Gastrocnemius medialis (tissue), 4 donors: ENCODE measurements around the gene TRABD2A. TPM values are rescaled to one million over a fixed set of nuclear protein-coding genes. Genes with fewer than 3 reads are reported as not detected.

Experiments
- ATAC-seq, 2 donors: fragments of 150-250 bp; one replicate each; pipeline ENCODE4 v1.9.1; 2016
- DNase-seq, 2 donors: peaks; one replicate each; pipeline ENCODE4 v3.0.0-alpha.2; 2019
- H3K27ac ChIP-seq, 4 donors: fragments of 200-600 bp; sonication (generic); 1 replicate in 1 of 4; 2 replicates in 3 of 4; pipeline ENCODE4 v1.5.1; 2016 to 2018; ENCODE audit warnings: mild to moderate bottlenecking in 2 of 4, moderate library complexity in 1 of 4
- H3K27me3 ChIP-seq, 3 donors: fragments of 200-600 bp; sonication (generic) in 2 of 3; 1 replicate in 1 of 3; 2 replicates in 2 of 3; pipeline versions ENCODE4 v1.5.1 to v1.6.0; 2016 to 2019; ENCODE audit warnings: mild to moderate bottlenecking in 1 of 3, moderate library complexity in 1 of 3
- H3K36me3 ChIP-seq, 2 donors: fragments of 200-600 bp; sonication (generic) in 1 of 2; one replicate each; pipeline ENCODE4 v1.5.1; 2017 to 2018
- H3K4me1 ChIP-seq, 2 donors: fragments of 200-600 bp; sonication (generic) in 1 of 2; one replicate each; pipeline ENCODE4 v1.5.1; 2016 to 2017; ENCODE audit warnings: mild to moderate bottlenecking in 2 of 2
- H3K4me3 ChIP-seq, 4 donors: fragments of 200-600 bp; sonication (generic) in 3 of 4; 1 replicate in 1 of 4; 2 replicates in 3 of 4; pipeline ENCODE4 v1.5.1; 2016 to 2019; ENCODE audit warnings: mild to moderate bottlenecking in 2 of 4
- H3K9me3 ChIP-seq, 3 donors: fragments of 200-600 bp; sonication (generic) in 2 of 3; 1 replicate in 1 of 3; 2 replicates in 2 of 3; pipeline ENCODE4 v1.5.1; 2016 to 2019
- POLR2A ChIP-seq, 2 donors: fragments of 450-650 bp; IDR thresholded peaks; one replicate each; pipeline ENCODE4 v1.6.1; 2017; ENCODE audit warnings: antibody characterized with exemption in 2 of 2, mild to moderate bottlenecking in 2 of 2, moderate library complexity in 2 of 2
- in situ Hi-C, 4 donors: fragments of 200-750 bp; cut with MboI; loops; one replicate each; pipeline versions ENCODE4 v1.15.0 to v1.8.0; 2017; ENCODE audit warnings: low sequenced_read_pairs in 4 of 4
- intact Hi-C: fragments of 100-400 bp; cut with DNase I; formaldehyde crosslinking; loops from one replicate; pipeline ENCODE4 v1.15.1; 2023; ENCODE audit warnings: low total_unique reads
- total RNA-seq, 4 donors: library from RNA; depleted of rRNA; stranded (reverse); fragments of >200 nt; gene quantifications; one replicate each; pipeline versions ENCODE4 v1.1.0 to v1.2.3, GENCODE V29; 2016
- TF ChIP-seq, protein P1 (sequence below), 5 experiments: fragments of 450-650 bp in 3 of 5; fragments of 200-600 bp in 2 of 5; sonication (generic) in 2 of 5; IDR thresholded peaks in 4 of 5; conservative IDR thresholded peaks in 1 of 5; 1 replicate in 4 of 5; 2 replicates in 1 of 5; pipeline ENCODE4 v1.5.1; 2016 to 2019; ENCODE audit warnings: antibody characterized with exemption in 5 of 5, mild to moderate bottlenecking in 3 of 5, moderate library complexity in 3 of 5

TRABD2A gene
- total RNA-seq, 4 donors from 2014 or later = 0.27 to 0.97 (median 0.64) TPM

DNA sequence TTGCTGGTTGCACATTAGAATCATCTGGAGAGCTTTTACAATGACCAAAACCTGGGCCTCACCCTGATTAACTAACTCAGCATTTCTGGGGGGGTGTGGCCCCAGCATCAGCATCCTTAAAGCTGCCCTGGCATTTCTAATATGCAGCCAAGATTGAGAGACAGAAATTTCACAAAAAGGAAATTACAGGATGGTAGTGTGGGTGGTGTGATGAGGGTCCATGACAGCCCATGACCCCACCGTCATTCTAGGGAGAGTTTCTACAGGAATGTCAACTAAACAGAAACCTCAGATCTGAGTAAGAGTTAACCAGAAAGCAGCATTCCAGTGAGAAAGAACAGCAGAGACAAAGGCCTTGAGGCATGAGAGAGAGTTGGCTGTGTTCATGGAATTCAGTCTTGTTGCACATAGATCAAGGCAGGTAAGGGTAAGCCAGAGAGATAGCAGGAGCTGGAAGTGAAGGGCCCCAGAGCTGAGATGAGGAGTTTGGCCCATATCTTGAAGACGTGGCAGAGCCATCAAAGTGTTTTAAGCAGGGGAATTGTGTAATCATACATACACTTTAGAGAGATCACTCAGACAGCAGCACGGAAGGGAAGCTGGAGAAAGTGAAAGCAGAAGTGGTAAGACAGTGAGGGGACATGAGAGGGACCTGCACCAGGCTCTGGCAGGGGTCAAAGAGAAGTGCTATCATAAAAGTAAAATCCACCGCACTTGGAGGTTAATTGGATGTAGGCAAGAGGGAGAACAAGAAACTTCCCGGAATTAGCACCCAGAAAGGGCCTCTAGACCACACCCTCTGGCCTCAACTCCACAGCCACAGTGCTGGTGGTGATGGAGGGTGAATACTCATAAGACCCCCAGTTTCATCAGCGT, 7.8 kb upstream of the TRABD2A start:
- Histone ChIP-seq H3K36me3 (no peaks in the 10 kb centered on the region), H3K27me3 (no peaks in the 10 kb centered on the region), H3K9me3 (no peaks in the 10 kb centered on the region), H3K4me3 (peak overlapping the region in 1 of 4 donors; percentile 31), H3K4me1 (no peaks in the 10 kb centered on the region), H3K27ac (peak overlapping the region in 2 of 4 donors; percentile 7 to 31)
- no peak for DNase-seq
- intact Hi-C loops (no loop called here), in situ Hi-C loops (loop anchor here in 3 of 4 donors (10.0 kb wide), 1 partner anchor 394 kb away; no protein-coding TSS in a partner anchor)
- peak; percentile 62 to 65 for ATAC-seq
- TF ChIP-seq POLR2A (IDR thresholded peaks at IDR 0.05) = no peak

DNA sequence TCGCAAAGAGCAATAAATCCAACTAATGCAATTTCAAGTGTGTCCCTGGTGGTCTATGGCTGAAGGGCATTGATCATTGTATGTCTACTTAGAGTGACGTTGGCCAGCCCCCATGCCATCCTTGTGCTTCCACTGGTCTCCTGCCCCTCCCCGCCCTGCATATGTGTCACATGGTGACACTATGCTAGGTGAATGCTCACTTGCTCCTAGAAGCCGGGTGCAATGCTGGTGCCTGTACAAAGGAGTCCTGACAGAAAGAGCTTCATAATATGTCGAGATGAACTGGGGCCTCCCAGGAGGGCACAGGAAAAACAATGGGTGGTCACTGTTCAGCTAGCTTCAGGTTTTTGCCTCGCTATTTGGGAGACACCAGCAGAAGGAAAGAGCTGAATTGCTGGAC, 5.9 kb upstream of the TRABD2A start:
- peaks cover 3 to 5% of the 10 kb centered on the region in 2 donors for H3K4me1 ChIP-seq
- H3K27ac ChIP-seq = no peak overlapping the region
- intact Hi-C loops = no loop called here
- no peaks in the 10 kb centered on the region for H3K9me3 ChIP-seq
- no peak for DNase-seq
- no peak overlapping the region for H3K4me3 ChIP-seq
- no peak for ATAC-seq
- no peaks in the 10 kb centered on the region for H3K36me3 ChIP-seq
- TF ChIP-seq, protein P1, sequence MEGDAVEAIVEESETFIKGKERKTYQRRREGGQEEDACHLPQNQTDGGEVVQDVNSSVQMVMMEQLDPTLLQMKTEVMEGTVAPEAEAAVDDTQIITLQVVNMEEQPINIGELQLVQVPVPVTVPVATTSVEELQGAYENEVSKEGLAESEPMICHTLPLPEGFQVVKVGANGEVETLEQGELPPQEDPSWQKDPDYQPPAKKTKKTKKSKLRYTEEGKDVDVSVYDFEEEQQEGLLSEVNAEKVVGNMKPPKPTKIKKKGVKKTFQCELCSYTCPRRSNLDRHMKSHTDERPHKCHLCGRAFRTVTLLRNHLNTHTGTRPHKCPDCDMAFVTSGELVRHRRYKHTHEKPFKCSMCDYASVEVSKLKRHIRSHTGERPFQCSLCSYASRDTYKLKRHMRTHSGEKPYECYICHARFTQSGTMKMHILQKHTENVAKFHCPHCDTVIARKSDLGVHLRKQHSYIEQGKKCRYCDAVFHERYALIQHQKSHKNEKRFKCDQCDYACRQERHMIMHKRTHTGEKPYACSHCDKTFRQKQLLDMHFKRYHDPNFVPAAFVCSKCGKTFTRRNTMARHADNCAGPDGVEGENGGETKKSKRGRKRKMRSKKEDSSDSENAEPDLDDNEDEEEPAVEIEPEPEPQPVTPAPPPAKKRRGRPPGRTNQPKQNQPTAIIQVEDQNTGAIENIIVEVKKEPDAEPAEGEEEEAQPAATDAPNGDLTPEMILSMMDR (IDR thresholded peaks at IDR 0.05 in 4 of 5, conservative IDR thresholded peaks at IDR 0.05 in 1 of 5) = no peak
- no peak for TF ChIP-seq POLR2A (IDR thresholded peaks at IDR 0.05)
- peaks cover 0 to 8% (median 2%) of the 10 kb centered on the region in 3 donors for H3K27me3 ChIP-seq
- in situ Hi-C loops = loop anchor here in 3 of 4 donors (10.0 kb wide), 1 partner anchor 392 kb away; no protein-coding TSS in a partner anchor

DNA sequence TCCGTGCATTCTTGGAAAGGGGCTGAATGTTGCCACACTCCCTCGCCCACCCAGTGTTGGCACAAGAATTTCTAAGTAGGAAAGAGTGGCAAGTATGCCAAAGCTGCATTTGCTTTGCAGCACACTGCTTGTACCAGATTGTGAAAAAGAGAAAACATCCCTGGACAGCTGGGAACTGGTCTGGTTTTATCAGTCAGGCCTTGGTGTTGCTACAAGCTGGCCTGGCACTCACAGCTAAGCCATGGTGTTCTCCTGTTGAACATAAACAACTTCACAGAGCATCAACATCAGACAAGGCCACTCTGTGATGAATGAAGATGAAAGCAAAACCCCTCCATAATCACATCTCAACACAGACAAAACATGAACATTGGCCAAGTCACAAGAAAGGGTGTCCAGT, 4.2 kb upstream of the TRABD2A start:
- TF ChIP-seq, protein P1 (IDR thresholded peaks at IDR 0.05 in 4 of 5, conservative IDR thresholded peaks at IDR 0.05 in 1 of 5) = no peak
- no peak for TF ChIP-seq POLR2A (IDR thresholded peaks at IDR 0.05)
- no peak for ATAC-seq
- Histone ChIP-seq H3K4me1 (peaks cover 16 to 19% of the 10 kb centered on the region in 2 donors), H3K4me3 (no peak overlapping the region), H3K27me3 (peaks cover 15 to 24% (median 19%) of the 10 kb centered on the region in 3 donors), H3K36me3 (no peaks in the 10 kb centered on the region), H3K9me3 (no peaks in the 10 kb centered on the region), H3K27ac (no peak overlapping the region)
- no peak for DNase-seq
- intact Hi-C loops (no loop called here), in situ Hi-C loops (loop anchor here in 3 of 4 donors (10.0 kb wide), 1 partner anchor 390 kb away; no protein-coding TSS in a partner anchor)

DNA sequence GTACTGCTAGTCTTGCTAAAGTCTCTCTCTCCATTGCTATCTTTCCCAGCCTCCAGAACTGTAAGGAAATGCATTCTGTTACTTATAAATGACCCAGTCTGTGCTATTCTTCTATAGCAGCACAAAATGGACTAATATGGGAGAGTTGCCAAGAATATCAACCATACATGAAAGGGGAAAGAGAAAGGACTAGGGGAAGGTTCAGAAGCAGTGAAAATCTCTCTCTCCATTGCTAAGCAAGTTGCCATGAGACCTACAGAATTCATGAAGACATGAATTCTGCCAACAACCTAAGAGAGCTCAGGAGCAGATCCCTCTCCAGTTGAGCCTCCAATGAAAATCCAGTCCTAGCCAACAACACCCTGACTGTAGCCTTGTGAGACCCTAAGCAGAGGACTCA, 3.6 kb upstream of the TRABD2A start:
- Histone ChIP-seq H3K4me3 (no peak overlapping the region), H3K4me1 (peaks cover 20 to 21% of the 10 kb centered on the region in 2 donors), H3K27ac (no peak overlapping the region), H3K27me3 (peaks cover 21 to 26% (median 26%) of the 10 kb centered on the region in 3 donors), H3K9me3 (no peaks in the 10 kb centered on the region), H3K36me3 (no peaks in the 10 kb centered on the region)
- DNase-seq (no peak), ATAC-seq (no peak)
- no peak for TF ChIP-seq POLR2A (IDR thresholded peaks at IDR 0.05)
- TF ChIP-seq, protein P1 (IDR thresholded peaks at IDR 0.05 in 4 of 5, conservative IDR thresholded peaks at IDR 0.05 in 1 of 5) = no peak
- intact Hi-C loops = loop anchor here (5.0 kb wide), 1 partner anchor 43 kb away; no protein-coding TSS in a partner anchor
- in situ Hi-C loops = loop anchor here in 3 of 4 donors (10.0 kb wide), 1 partner anchor 390 kb away; no protein-coding TSS in a partner anchor
